Measurements from ENCODE around the gene ADAM21.

GRCh38 chr14:70451874-70452273, at the start of gene ADAM21:
- no peak for TF ChIP-seq CTCF (IDR thresholded peaks at IDR 0.05)
- no peak for TF ChIP-seq EZH2 (IDR thresholded peaks at IDR 0.05; ENCODE audit: borderline replicate concordance, insufficient read depth, low read depth, low read length, poor library complexity, severe bottlenecking)
